ENCODE data around the gene NUP50.

NUP50 gene

GRCh38 chr22:45163451-45164269 lies at the start of gene NUP50:
NUP50 (plus strand) TSS chr22:45163925; CDS start chr22:45168178, 4,253 bp downstream.
- DNase-seq, result peak; percentile 96

GRCh38 chr22:45120440-45120839 lies 43.3 kb upstream of the NUP50 start:
- DNase-seq, result no peak

- DNase-seq, result no peak
Measured at GRCh38 chr22:45120931-45121330, 42.8 kb upstream of the NUP50 start.

GRCh38 chr22:45124176-45124847 lies 39.4 kb upstream of the NUP50 start:
- DNase-seq, result no peak

GRCh38 chr22:45125188-45125587 lies 38.5 kb upstream of the NUP50 start:
- no peak for DNase-seq

GRCh38 chr22:45127866-45128265 lies 35.9 kb upstream of the NUP50 start:
- DNase-seq, result no peak

GRCh38 chr22:45129703-45130524 lies 33.8 kb upstream of the NUP50 start:
- no peak for DNase-seq

GRCh38 chr22:45130891-45131290 lies 32.8 kb upstream of the NUP50 start:
- DNase-seq, result no peak

GRCh38 chr22:45131749-45132148 lies 32.0 kb upstream of the NUP50 start:
- DNase-seq, result no peak

GRCh38 chr22:45134313-45134712 lies 29.4 kb upstream of the NUP50 start:
- DNase-seq, result no peak

- DNase-seq, result no peak
Measured at GRCh38 chr22:45136594-45136993, 27.1 kb upstream of the NUP50 start.

GRCh38 chr22:45139693-45140092 lies 24.0 kb upstream of the NUP50 start:
- no peak for DNase-seq

- DNase-seq, result no peak
Measured at GRCh38 chr22:45142376-45142775, 21.3 kb upstream of the NUP50 start.

- DNase-seq, result no peak
Measured at GRCh38 chr22:45144916-45145315, 18.8 kb upstream of the NUP50 start.

- no peak for DNase-seq
Measured at GRCh38 chr22:45149671-45150070, 14.1 kb upstream of the NUP50 start.

GRCh38 chr22:45150139-45150538 lies 13.6 kb upstream of the NUP50 start:
- no peak for DNase-seq

GRCh38 chr22:45151503-45151902 lies 12.2 kb upstream of the NUP50 start:
- no peak for DNase-seq

GRCh38 chr22:45154383-45154782 lies 9.3 kb upstream of the NUP50 start:
- DNase-seq, result no peak

- no peak for DNase-seq
Measured at GRCh38 chr22:45155050-45155840, 8.5 kb upstream of the NUP50 start.

GRCh38 chr22:45157907-45158306 lies 5.8 kb upstream of the NUP50 start:
- DNase-seq, result no peak

- DNase-seq, result peak; percentile 12
Measured at GRCh38 chr22:45159652-45160462, 3.9 kb upstream of the NUP50 start.

- no peak for DNase-seq
Measured at GRCh38 chr22:45162531-45162930, 1.2 kb upstream of the NUP50 start.
